NT2/D1 (cell line): ENCODE measurements around the gene PLXNA2.

Experiments used
- SUZ12 ChIP-seq: IDR thresholded peaks from 2 replicates; pipeline ENCODE4 v1.6.1; 2011; ENCODE audit not compliant: insufficient read length, insufficient read depth; ENCODE audit errors: extremely low read depth
- YY1 ChIP-seq: IDR thresholded peaks from 2 replicates; pipeline ENCODE4 v1.6.1; 2011; ENCODE audit not compliant: insufficient read length, insufficient read depth
- ZNF274 ChIP-seq: IDR thresholded peaks from 2 replicates; pipeline ENCODE4 v1.6.1; 2011; ENCODE audit warnings: mild to moderate bottlenecking, low read depth, low read length

- TF ChIP-seq ZNF274: no peak
- no peak for TF ChIP-seq YY1
- TF ChIP-seq SUZ12: no peak
Measured at GRCh38 chr1:208221291-208221622, 22.9 kb downstream of the PLXNA2 start.
